Endothelial cell of umbilical vein (primary cell): ENCODE data around the gene WIPI1. TPM values are rescaled to one million over a fixed set of nuclear protein-coding genes. Genes with fewer than 3 reads are reported as not detected.
A peak's percentile ranks its signal among the peaks of the same experiment; 100 is the strongest.

Experiments used
- BruUV-seq: library from RNA; stranded (reverse); fragments of 400-500 nt; replicated peaks from 2 replicates; lab custom pipeline; 2021; lab: Mats Ljungman, UMichigan
- CTCF ChIA-PET: fragments of 300-600, 350-600 bp; sonication (Branson Sonifier 250); formaldehyde crosslinking; loops from one replicate; lab custom pipeline; 2021; ENCODE audit warnings: antibody characterized with exemption, inconsistent platforms; lab: Charles Lee
- POLR2A ChIA-PET: fragments of 300-600, 350-600 bp; sonication (Branson Sonifier 250); formaldehyde crosslinking; loops from one replicate; lab custom pipeline; 2021; ENCODE audit warnings: antibody characterized with exemption, inconsistent platforms; lab: Charles Lee
- DNase-seq: peaks from one replicate; pipeline ENCODE4 v3.0.0-alpha.2; 2011; ENCODE audit warnings: low read depth, low spot score
- FAIRE-seq: peaks from 2 replicates; lab custom pipeline; 2011; peaks lifted over from hg19 to GRCh38; lab: Jason Lieb, UNC
- H2AFZ ChIP-seq: 2 replicates; pipeline ENCODE4 v1.6.0; 2012; ENCODE audit warnings: low read depth, low read length, control low read depth, inconsistent platforms
- H3K27ac ChIP-seq: 2 replicates; pipeline ENCODE4 v1.5.1; 2011; ENCODE audit warnings: low read depth, mild to moderate bottlenecking, control low read depth, low read length, moderate library complexity; ENCODE audit not compliant: insufficient read depth
- H3K27me3 ChIP-seq, 2 experiments: 2 replicates each; pipeline versions ENCODE4 v1.6.0 to v1.6.1; 2011; ENCODE audit warnings: low read length in 2 of 2, mixed read lengths in 1 of 2; ENCODE audit not compliant: control insufficient read depth in 2 of 2, insufficient read depth in 2 of 2
- H3K36me3 ChIP-seq, 2 experiments: 2 replicates in 1 of 2; 3 replicates in 1 of 2; pipeline ENCODE4 v1.5.1; 2011; ENCODE audit warnings: low read length in 2 of 2, mild to moderate bottlenecking in 1 of 2, moderate library complexity in 1 of 2; ENCODE audit not compliant: control insufficient read depth in 2 of 2, insufficient read depth in 2 of 2; ENCODE audit errors: extremely low read depth in 1 of 2
- H3K4me1 ChIP-seq: 3 replicates; pipeline ENCODE4 v1.5.1; 2011; ENCODE audit warnings: mild to moderate bottlenecking, low read length; ENCODE audit not compliant: control insufficient read depth, insufficient read depth; ENCODE audit errors: extremely low read depth
- H3K4me2 ChIP-seq: 2 replicates; pipeline ENCODE4 v1.6.1; 2011; ENCODE audit warnings: low read length, control low read depth, mixed read lengths; ENCODE audit not compliant: insufficient read depth
- H3K4me3 ChIP-seq, 3 experiments: fragments of 200-600 bp in 1 of 3; sonication (generic), shearing (Covaris generic) in 1 of 3; replicated peaks in 1 of 3; 2 replicates each; pipeline ENCODE4 v1.5.1; 2011 to 2016; ENCODE audit warnings: control low read depth in 3 of 3, low read length in 3 of 3, mild to moderate bottlenecking in 2 of 3, inconsistent platforms in 1 of 3, low read depth in 1 of 3, moderate library complexity in 1 of 3; ENCODE audit not compliant: insufficient read depth in 1 of 3
- H3K79me2 ChIP-seq: 2 replicates; pipeline ENCODE4 v1.6.0; 2012; ENCODE audit warnings: low read length, inconsistent platforms; ENCODE audit not compliant: control insufficient read depth, insufficient read depth
- H3K9ac ChIP-seq: replicated peaks from 2 replicates; pipeline ENCODE3; 2011; ENCODE audit warnings: low read length, control low read depth; ENCODE audit not compliant: insufficient read depth; ENCODE audit errors: extremely low read depth
- H3K9me1 ChIP-seq: replicated peaks from 3 replicates; pipeline ENCODE4 v1.6.0; 2011; ENCODE audit warnings: mild to moderate bottlenecking, low read length; ENCODE audit not compliant: control insufficient read depth, insufficient read depth; ENCODE audit errors: extremely low read depth
- H3K9me3 ChIP-seq: replicated peaks from 2 replicates; pipeline ENCODE4 v1.5.1; 2012; ENCODE audit warnings: low read length, inconsistent platforms; ENCODE audit not compliant: control insufficient read depth, insufficient read depth
- H4K20me1 ChIP-seq: replicated peaks from 2 replicates; pipeline ENCODE3; 2011; ENCODE audit warnings: mild to moderate bottlenecking, low read length; ENCODE audit not compliant: control insufficient read depth, insufficient read depth; ENCODE audit errors: extremely low read depth
- EZH2 ChIP-seq: IDR thresholded peaks from 2 replicates; pipeline ENCODE4 v1.6.1; 2012; ENCODE audit warnings: borderline replicate concordance, low read depth, mild to moderate bottlenecking, moderate library complexity, low read length, inconsistent platforms; ENCODE audit not compliant: severe bottlenecking
- GATA2 ChIP-seq: IDR thresholded peaks from 2 replicates; pipeline ENCODE4 v1.7.0; 2011; ENCODE audit warnings: low read depth, mild to moderate bottlenecking, moderate library complexity, mixed read lengths, low read length; ENCODE audit not compliant: insufficient read length, insufficient read depth
- MYC ChIP-seq: IDR thresholded peaks from one replicate; pipeline ENCODE4 v1.6.1; 2011; ENCODE audit warnings: mild to moderate bottlenecking, low read depth, low read length
- POLR2A ChIP-seq: IDR thresholded peaks from 2 replicates; pipeline ENCODE4 v1.6.1; 2012; ENCODE audit warnings: low read depth, mild to moderate bottlenecking, control low read depth, low read length
- POLR2AphosphoS5 ChIP-seq: IDR thresholded peaks from 2 replicates; pipeline ENCODE4 v1.6.1; 2012; ENCODE audit warnings: low read depth, mild to moderate bottlenecking, control low read depth, low read length, moderate library complexity; ENCODE audit not compliant: insufficient read depth
- dilution Hi-C: fragments of 300-500 bp; cut with MboI; formaldehyde crosslinking; loops from one replicate; pipeline ENCODE4 v1.15.0; 2019; ENCODE audit warnings: low sequenced_read_pairs; ENCODE audit not compliant: extremely low pct_ligation_motif_present
- intact Hi-C: fragments of 100-400 bp; cut with micrococcal nuclease; formaldehyde crosslinking; loops from one replicate; pipeline ENCODE4 v1.10.0; 2022
- polyA plus RNA-seq, 4 experiments: library from polyadenylated mRNA; depleted of rRNA in 3 of 4; stranded (reverse) in 3 of 4; unstranded in 1 of 4; fragments of >200 nt; gene quantifications; 2 replicates each; pipeline versions ENCODE4 v1.2.1 to v1.2.3, GENCODE V29; 2011 to 2012; ENCODE audit warnings: missing spikeins in 1 of 4
- total RNA-seq: library from RNA; stranded (reverse); gene quantifications from 2 replicates; pipeline ENCODE4 v1.2.3, GENCODE V29; 2021
- TF ChIP-seq, protein P1 (sequence below), 2 donors: IDR thresholded peaks; 1 replicate in 1 of 2; 2 replicates in 1 of 2; pipeline ENCODE4 v1.5.1; 2011; ENCODE audit warnings: low read length in 2 of 2, mild to moderate bottlenecking in 2 of 2, moderate library complexity in 2 of 2, control low read depth in 1 of 2, inconsistent platforms in 1 of 2, low read depth in 1 of 2; ENCODE audit not compliant: insufficient read depth in 1 of 2; ENCODE audit errors: extremely low read depth in 1 of 2

Gene WIPI1
- total and polyA plus RNA-seq, 2 donors (not counting 3 experiments of a cell fraction or from before 2014, with no cell fraction given) = 49.9 to 70.3 TPM

DNA sequence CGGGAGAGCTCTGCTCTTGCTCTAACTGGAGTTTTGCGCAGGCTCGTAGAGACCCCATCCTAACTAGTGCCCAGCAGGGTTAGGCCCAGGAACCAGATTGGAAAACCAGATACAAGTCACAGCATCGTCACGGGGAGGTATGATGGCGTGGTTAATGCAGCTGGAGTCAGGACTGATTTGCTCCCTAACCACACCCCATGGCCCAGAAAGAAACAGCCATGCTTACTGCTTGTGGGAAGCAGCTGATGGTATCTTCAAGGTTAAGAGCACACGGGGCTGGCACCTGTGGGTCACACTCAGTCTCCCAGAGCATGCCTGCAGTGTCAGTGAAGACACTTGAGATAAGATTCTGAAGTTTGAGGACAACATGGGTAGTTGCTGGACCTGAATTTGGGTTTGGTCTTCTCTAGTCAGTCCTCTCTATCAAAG, 60.2 kb downstream of the WIPI1 start:
- Histone ChIP-seq H3K9ac (no peak overlapping the region), H3K36me3 (no peaks in the 10 kb centered on the region), H3K9me1 (no peaks in the 10 kb centered on the region), H3K4me2 (no peak overlapping the region), H3K27ac (no peak overlapping the region), H2AFZ (peak overlapping the region; percentile 40), H3K9me3 (no peaks in the 10 kb centered on the region), H3K27me3 (no peaks in the 10 kb centered on the region), H3K79me2 (no peaks in the 10 kb centered on the region), H3K4me1 (peaks cover 11% of the 10 kb centered on the region), H3K4me3 (no peak overlapping the region), H4K20me1 (no peaks in the 10 kb centered on the region)
- DNase-seq (no peak), FAIRE-seq (no peak)
- CTCF ChIA-PET = interaction anchor here (0.5 to 4.7 kb wide), 4 partner anchors 39 to 606 kb away, joined by 3 to 41 read pairs (median 9); no protein-coding TSS in a partner anchor
- POLR2A ChIA-PET = no interaction called here
- intact Hi-C loops (loop anchor here (5.0 kb wide), 1 partner anchor 190 kb away; no protein-coding TSS in a partner anchor), dilution Hi-C loops (no loop called here)
- no TSS peak for BruUV-seq
- TF ChIP-seq MYC (no peak), POLR2A (no peak), GATA2 (no peak), EZH2 (no peak), POLR2AphosphoS5 (no peak)
- TF ChIP-seq, protein P1, sequence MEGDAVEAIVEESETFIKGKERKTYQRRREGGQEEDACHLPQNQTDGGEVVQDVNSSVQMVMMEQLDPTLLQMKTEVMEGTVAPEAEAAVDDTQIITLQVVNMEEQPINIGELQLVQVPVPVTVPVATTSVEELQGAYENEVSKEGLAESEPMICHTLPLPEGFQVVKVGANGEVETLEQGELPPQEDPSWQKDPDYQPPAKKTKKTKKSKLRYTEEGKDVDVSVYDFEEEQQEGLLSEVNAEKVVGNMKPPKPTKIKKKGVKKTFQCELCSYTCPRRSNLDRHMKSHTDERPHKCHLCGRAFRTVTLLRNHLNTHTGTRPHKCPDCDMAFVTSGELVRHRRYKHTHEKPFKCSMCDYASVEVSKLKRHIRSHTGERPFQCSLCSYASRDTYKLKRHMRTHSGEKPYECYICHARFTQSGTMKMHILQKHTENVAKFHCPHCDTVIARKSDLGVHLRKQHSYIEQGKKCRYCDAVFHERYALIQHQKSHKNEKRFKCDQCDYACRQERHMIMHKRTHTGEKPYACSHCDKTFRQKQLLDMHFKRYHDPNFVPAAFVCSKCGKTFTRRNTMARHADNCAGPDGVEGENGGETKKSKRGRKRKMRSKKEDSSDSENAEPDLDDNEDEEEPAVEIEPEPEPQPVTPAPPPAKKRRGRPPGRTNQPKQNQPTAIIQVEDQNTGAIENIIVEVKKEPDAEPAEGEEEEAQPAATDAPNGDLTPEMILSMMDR (IDR thresholded peaks at IDR 0.05; ENCODE audit: extremely low read depth in 1 of 2, insufficient read depth in 1 of 2, low read depth in 1 of 2, low read length in 2 of 2) = no peak
